Measurements from ENCODE around the gene ENOX1. TPM values are rescaled to one million over a fixed set of nuclear protein-coding genes. Genes with fewer than 3 reads are reported as not detected.

The ENOX1 gene
- total RNA-seq, 2 donors from 2014 or later, result 0.33 TPM; not detected in 1

DNA sequence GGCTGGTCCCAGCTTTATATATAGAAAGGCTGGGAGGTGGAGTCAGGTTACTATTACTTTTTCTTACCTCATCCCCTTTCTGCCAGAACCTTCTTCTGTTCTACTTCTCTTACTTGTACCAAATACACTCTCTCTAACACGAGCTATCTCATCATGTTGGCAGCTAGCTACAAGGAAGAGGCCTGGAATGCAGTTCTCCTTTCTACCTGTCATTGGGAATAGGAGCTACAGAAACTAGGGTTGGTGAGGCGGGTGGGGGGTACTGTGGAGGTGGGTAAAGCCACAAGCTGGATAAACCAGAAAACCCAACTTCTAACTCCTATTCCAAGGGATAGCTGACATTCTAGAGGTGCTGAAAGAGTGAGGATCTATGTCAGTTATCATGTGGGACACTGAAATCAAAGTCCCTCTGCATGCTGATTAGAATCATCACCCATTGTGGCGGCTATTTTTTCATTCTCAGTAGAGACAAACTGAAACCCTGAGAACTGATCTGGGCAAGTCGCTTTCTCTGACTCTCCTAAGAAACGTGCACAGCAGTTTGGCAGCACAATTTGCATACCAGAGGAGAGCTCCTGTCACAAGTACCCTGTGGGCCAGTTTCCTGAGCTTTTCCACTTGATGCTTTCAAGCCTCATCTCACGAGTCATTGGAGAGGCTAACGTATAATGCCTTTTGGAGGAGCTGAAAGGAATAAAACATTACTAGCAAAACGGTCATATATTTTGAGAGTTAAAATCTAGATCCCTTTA is 358.1 kb downstream of the ENOX1 start:
- 69 to 70% methylated on average over 7 of the region's 8 CpGs for WGBS, 2 experiments (ENCODE audit: insufficient coverage in 1 of 2, insufficient read length in 1 of 2)
- H3K4me3 ChIP-seq (ENCODE audit: low read length), result no peak overlapping the region
- peaks cover 4% of the 10 kb centered on the region for H3K4me1 ChIP-seq (ENCODE audit: control insufficient read depth, insufficient read depth, low read length)
- H3K4me1 Mint-ChIP-seq, result peaks cover 29% of the 10 kb centered on the region
- no peaks in the 10 kb centered on the region for H3K27me3 ChIP-seq (ENCODE audit: control insufficient read depth, insufficient read depth, low read length, poor library complexity, severe bottlenecking)
- H3K4me3 Mint-ChIP-seq, result no peak overlapping the region
- no peaks in the 10 kb centered on the region for H3K9me3 ChIP-seq (ENCODE audit: control insufficient read depth, low read length)
- peak overlapping the region; percentile 42 for H3K27ac ChIP-seq (ENCODE audit: low read depth, low read length)
- H3K36me3 ChIP-seq (ENCODE audit: control insufficient read depth, insufficient read depth, low read length), result no peaks in the 10 kb centered on the region
- no peaks in the 10 kb centered on the region for H3K36me3 Mint-ChIP-seq (ENCODE audit: low read depth)
- TF ChIP-seq CTCF (conservative IDR thresholded peaks at IDR 0.05), result no peak
- peak; percentile 53 for DNase-seq
- H3K27me3 Mint-ChIP-seq (ENCODE audit: insufficient read depth), result no peaks in the 10 kb centered on the region
- H3K9me3 Mint-ChIP-seq, result no peaks in the 10 kb centered on the region
- H3K9ac ChIP-seq (ENCODE audit: extremely low read depth, low read length, poor library complexity, severe bottlenecking), result no peak overlapping the region
- H3K27ac Mint-ChIP-seq, result no peak overlapping the region

DNA sequence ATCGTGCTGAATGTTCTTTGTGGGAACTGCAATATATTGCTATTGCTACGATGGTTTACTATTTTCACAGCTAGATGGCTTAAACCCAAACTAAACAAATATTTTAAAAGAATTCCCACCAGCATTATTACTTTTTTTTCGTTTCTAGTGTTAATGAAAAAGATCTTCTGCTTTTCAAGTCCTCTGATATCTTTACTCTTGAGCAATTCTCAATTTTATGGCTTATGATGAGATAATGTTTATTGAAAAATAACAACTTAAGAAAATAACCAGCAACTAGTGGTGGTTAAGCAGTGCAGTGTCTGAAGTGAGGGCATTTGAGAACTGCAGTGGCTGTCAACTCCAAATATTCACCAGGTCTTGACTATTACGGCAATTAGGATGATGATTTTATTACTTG is 360.4 kb downstream of the ENOX1 start:
- no peaks in the 10 kb centered on the region for H3K36me3 Mint-ChIP-seq (ENCODE audit: low read depth)
- H3K27ac ChIP-seq (ENCODE audit: low read depth, low read length), result no peak overlapping the region
- 85% methylated on average over 4 of the region's 4 CpGs; no CpG with 5 or more reads in 1 of the 2 experiments for WGBS, 2 experiments (ENCODE audit: insufficient coverage in 1 of 2, insufficient read length in 1 of 2)
- H3K4me1 Mint-ChIP-seq, result peaks cover 29% of the 10 kb centered on the region
- no peak overlapping the region for H3K9ac ChIP-seq (ENCODE audit: extremely low read depth, low read length, poor library complexity, severe bottlenecking)
- H3K27me3 ChIP-seq (ENCODE audit: control insufficient read depth, insufficient read depth, low read length, poor library complexity, severe bottlenecking), result peaks cover 7% of the 10 kb centered on the region
- no peaks in the 10 kb centered on the region for H3K9me3 ChIP-seq (ENCODE audit: control insufficient read depth, low read length)
- no peak for DNase-seq
- TF ChIP-seq CTCF (conservative IDR thresholded peaks at IDR 0.05), result no peak
- H3K4me1 ChIP-seq (ENCODE audit: control insufficient read depth, insufficient read depth, low read length), result peaks cover 4% of the 10 kb centered on the region
- peaks cover 2% of the 10 kb centered on the region for H3K27me3 Mint-ChIP-seq (ENCODE audit: insufficient read depth)
- H3K27ac Mint-ChIP-seq, result no peak overlapping the region
- H3K4me3 ChIP-seq (ENCODE audit: low read length), result no peak overlapping the region
- H3K36me3 ChIP-seq (ENCODE audit: control insufficient read depth, insufficient read depth, low read length), result no peaks in the 10 kb centered on the region
- no peak overlapping the region for H3K4me3 Mint-ChIP-seq
- H3K9me3 Mint-ChIP-seq, result no peaks in the 10 kb centered on the region

DNA sequence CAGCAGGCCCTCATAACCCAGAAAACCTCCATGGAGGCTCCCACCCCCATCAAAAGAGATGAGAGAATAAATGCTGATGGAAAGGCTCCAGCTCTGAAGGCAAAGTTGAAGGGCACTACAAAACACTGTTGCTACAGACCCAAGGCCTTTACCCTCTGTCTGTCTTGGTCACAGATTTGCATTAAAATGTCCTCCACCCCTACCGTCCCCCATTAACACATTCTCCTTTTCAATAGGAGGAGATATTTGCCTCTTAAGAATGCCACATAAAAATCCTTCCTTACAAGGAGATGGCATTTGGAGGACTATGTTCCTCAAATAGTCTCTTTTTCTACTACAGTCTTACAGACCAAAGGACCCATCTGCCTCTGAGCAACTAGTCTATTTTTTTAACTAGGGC is 361.5 kb downstream of the ENOX1 start:
- WGBS, 2 experiments (ENCODE audit: insufficient coverage in 1 of 2, insufficient read length in 1 of 2), result 14 to 29% methylated on average over 1 of the region's 1 CpG
- Mint-ChIP-seq H3K27me3 (ENCODE audit: insufficient read depth) (peaks cover 2% of the 10 kb centered on the region), H3K9me3 (peaks cover 6% of the 10 kb centered on the region), H3K4me1 (peaks cover 29% of the 10 kb centered on the region), H3K27ac (no peak overlapping the region), H3K36me3 (ENCODE audit: low read depth) (no peaks in the 10 kb centered on the region), H3K4me3 (no peak overlapping the region)
- H3K27ac ChIP-seq (ENCODE audit: low read depth, low read length), result no peak overlapping the region
- peaks cover 4% of the 10 kb centered on the region for H3K4me1 ChIP-seq (ENCODE audit: control insufficient read depth, insufficient read depth, low read length)
- no peak for TF ChIP-seq CTCF (conservative IDR thresholded peaks at IDR 0.05)
- DNase-seq, result peak; percentile 57
- H3K9me3 ChIP-seq (ENCODE audit: control insufficient read depth, low read length), result peaks cover 7% of the 10 kb centered on the region
- H3K9ac ChIP-seq (ENCODE audit: extremely low read depth, low read length, poor library complexity, severe bottlenecking), result no peak overlapping the region
- H3K4me3 ChIP-seq (ENCODE audit: low read length), result no peak overlapping the region
- no peaks in the 10 kb centered on the region for H3K36me3 ChIP-seq (ENCODE audit: control insufficient read depth, insufficient read depth, low read length)
- peaks cover 7% of the 10 kb centered on the region for H3K27me3 ChIP-seq (ENCODE audit: control insufficient read depth, insufficient read depth, low read length, poor library complexity, severe bottlenecking)

Measured in endodermal cell (in vitro differentiated cells).